RPMI7951 (cell line): ENCODE data around the gene CDK11B. TPM values are rescaled to one million over a fixed set of nuclear protein-coding genes. Genes with fewer than 3 reads are reported as not detected.
A peak's percentile ranks its signal among the peaks of the same experiment; 100 is the strongest.
"Not testable (repeated sequence)": the region's sequence is repeated elsewhere in the genome, so short reads cannot be mapped to it uniquely, and the experiment has no call there.

Source experiments
- DNase-seq: peaks from one replicate; pipeline ENCODE4 v3.0.0-alpha.2; 2012; ENCODE audit warnings: low read depth
- total RNA-seq: library from RNA; depleted of rRNA; stranded (reverse); fragments of >200 nt; shearing (Covaris generic); gene quantifications from 2 replicates; pipeline ENCODE4 v1.2.3, GENCODE V29; 2014

Gene CDK11B
- total RNA-seq, 1 experiment from 2014 or later, result 10.0 TPM

DNA sequence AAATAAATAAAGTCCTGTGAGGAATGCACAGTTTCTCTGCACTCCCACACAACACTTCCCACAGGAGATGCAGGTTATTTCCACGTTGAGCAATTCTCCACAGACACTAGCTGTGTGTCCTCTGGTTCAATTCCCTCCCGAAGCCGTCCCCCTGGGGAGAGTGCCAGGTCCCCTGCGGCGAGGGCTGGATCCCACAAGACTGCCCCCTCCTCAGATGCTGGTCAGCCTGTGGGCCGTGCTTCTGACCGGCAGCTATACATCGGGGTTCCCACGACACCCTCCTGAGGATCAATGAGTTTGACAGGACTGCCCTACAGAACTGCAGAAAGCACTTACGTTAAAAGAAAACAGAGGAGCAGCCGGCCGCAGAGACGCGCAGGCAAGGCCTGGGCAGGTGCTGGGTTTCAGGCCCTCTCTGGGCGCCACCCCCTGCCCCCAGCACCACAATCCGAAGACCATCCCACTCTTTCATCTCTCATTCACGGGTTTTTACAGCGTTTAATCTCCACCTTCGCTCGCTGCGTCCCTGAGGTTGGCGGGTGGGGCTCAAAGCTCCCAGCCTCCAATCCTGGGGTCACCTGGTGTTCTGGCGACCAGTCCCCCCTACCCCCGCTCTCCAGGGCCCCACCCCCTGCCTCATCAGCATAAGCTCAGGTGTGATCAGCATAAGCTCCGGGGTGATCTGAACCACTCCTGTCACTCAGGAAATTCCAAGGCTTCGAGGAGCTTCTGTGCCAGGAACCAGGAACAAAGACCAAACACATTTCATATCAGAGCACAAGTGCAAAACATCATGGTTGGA, 24.5 kb upstream of the CDK11B start:
- no peak for DNase-seq

DNA sequence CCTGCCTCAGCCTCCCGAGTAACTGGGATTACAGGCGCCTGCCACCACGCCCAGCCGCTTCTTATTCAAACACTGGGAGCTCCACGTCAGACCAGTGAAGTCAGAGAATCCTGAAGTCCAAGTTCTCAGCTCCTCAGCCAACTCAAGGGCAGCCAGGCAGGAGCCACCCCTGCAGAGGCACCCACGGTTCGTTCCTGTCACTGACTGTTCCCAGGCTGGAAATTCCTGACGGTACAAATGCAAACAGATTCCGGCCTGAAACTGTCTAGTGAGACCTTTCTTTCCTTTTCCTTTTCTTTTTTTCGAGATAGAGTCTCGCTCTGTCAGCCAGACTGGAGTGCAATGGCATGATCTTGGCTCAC, 22.1 kb upstream of the CDK11B start:
- no peak for DNase-seq

DNA sequence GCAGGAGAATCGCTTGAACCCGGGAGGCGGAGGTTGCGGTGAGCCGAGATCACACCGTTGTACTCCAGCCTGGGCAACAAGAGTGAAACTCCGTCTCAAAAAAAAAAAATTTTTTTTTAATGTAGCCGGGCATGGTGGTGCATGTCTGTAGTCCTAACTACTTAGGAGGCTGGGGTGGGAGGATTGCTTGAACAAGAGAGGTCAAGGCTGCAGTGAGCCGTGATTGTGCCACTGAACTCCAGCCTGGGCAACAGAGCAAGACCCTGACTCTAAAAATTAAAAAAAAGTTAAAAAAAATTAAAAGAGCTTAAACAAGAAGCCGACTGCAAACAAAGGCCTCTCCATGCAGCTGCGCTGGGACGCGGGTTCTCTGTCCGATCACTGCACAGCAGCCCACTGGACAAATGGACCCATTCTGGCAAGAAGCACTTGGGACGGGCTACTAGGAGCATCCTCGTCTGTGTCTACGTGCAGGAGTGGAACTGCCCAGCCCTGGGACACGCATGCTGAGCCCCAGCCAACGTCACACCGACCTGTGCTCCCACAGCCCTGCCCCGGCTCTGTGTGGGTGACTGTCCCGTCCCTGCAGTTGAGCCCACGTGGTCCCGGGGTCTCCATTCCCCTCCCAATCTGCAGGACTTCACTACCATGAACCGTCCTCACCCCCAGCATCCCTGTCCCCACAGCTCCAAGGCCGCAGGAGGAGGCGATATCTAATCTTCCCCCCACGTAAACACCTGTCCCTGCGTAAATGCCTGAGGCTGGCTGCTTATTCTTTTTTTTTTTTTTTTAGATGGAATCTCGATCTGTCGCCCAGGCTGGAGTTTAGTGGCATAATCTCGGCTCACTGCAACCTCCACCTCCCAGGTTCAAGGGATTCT, 21.5 kb upstream of the CDK11B start:
- no peak for DNase-seq

DNA sequence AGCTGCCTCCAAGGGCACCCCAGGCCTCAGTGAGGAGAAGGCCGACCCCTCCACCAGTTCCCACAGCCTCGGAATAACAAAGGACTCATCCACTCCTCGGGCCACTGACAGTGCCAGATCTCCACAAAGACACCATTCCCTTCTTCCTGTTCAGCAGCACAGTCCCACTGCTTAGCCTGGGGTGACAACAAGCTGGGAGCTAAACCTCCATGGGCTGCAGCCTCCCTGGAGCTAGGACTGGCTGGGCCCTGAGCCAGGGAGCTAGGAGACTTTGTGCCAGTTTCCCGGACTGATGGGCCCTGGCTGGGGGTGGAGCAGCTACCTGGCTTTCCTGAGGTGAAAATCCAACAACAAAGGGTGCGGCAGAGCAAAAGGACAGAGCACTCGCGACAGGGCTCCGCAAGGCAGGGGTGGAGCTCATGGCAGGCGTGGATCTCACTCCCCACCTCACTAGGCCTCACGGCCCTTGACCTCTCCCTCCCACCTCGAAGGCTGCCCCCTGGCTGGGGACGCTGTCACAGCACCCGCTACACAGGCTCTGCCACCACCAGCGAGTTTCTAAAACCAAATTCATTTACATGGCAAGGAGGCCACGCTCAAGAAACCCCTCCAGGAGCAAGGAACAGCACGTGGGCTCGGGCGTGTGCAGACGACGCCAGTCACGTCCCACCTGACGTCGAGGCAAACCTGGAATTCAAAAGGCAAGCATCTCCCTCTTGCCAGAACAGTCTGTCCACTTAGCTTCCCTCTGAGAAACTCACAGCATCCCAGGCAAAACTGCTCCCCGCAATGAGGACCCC, 20.0 kb upstream of the CDK11B start:
- DNase-seq, result no peak

DNA sequence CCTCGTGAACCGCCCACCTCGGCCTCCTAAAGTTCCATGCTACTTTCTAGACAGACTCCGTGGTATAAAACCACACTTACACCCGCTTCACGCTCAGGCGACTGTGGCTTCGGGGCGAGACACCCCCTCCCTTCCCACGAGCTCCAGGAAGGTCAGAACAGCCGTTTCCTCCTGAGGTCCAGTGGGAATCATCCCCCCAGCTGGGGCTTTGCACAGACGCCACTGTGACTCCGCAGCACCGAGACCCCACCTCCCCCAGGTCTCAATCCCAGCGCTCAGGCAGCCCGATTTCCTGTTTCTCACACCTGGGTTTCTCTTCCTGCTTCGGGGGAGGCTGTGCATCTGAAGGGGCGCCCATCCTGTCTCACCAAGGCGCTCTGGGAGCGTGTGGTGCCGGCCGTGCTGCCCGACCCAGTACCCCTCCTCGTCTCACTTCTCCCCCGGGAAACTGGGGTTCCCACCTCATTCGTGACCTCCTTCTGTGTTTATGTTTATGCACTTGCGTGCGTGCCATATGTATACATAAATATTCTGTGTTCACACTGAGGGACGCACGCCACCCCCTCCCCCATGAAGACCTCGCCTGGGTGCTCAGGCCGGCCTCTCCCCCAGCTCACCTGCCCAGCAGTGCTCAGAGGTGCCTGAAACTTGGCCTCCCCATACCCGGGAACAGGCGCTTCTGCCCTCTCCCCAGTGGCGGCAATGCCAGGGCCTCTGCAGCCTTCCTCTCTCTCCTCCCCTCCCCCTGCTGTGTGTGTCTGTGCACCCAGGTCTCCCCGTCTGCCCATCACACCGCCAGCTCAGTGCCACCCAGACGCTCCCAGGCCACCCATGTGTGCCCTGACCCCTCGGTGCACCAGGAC, 19.1 kb upstream of the CDK11B start:
- no peak for DNase-seq

DNA sequence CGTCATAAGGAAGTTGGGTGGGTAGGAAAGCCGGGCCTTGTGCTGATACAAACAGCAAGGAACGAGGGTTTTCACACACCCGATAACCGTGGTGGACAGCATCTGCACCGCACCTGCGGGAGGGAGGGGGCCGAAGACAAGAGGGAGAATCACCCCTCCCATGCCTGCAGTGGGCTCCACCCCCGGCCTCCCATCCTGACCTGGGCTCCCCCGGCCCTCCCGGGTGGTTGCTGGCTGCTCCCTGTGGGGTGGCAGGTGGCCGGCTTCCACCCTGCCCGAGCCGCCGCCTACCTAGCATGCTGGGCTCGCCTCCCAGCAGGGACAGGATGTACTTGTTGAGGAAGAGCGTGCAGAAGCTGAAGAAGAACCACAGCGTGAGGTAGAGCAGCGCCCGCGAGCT, 17.3 kb upstream of the CDK11B start:
- not testable (repeated sequence) for DNase-seq

DNA sequence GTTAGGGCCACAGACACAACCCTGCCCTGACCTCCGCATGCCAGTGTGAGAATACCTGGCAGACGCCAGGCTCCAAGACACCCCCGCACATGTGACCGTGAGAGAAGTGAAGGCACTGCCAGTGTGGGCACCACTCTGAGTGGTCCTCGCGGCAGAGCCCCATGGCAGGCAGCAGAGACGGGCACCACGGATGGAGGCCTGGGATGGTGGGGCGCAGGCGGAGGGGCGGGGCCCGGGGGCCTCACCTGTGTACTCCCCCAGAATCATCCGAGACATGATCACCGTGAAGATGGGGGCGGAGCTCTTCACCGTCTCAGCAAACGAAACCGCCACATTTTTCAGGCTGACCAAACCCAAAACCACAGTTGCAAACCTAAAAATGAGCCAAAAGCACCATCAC, 16.4 kb upstream of the CDK11B start:
- DNase-seq, result not testable (repeated sequence)

DNA sequence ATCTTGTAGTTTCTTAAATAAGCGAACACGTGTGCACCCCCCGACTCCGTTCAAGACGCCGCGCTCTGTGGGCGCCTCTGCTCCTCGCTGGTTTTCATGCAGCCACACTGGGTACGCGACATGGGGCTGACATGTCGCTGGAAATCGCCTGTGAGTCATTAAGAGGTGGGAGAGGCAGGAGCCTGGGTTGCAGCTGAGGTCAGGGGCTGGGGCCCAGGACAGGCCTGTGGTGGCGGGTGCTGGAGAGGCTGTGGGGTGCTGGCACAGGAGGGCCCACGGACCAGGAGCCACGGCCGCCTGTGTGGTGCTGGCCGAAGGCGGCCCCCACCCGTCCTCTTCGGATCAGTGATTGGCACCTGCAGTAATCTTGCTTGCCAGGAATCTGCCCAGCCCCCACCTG, 16.0 kb upstream of the CDK11B start:
- DNase-seq, result not testable (repeated sequence)

DNA sequence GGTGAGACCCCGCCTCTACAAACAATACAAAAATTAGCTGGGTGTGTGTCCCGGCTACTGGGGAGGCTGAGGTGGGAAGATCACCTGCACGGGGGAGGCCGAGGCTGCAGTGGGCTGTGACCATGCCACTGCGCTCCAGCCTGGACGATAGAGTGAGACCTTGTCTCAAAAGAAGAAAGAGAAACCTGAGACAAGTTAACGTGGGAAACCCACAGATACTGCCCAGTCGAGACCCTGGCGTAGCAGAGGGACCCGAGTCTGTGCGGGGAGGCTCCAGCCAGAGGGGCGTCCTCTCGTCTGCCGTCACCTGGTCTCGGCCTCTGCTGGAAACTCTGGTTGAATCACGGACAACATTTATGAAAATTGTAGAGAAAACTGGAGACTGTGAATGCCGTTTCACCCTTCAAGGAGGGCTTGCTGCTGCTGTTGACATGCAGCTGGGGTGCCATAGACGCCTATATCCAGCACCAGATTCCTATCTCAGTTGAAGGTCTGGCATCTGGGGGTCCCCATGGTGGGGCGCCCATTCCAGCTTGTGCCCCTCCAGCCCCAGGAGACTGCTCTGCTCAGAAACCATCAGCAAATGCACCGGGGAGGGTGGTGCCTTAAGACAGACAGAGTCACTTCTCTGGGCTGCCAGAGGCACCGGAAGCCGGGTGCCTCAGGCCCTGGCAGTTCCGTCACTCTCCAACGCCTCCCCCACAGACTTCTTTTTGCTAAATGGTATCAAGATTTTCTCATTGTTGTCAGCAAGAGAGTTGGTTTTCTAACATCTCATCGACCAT, 13.6 kb upstream of the CDK11B start:
- no peak for DNase-seq

DNA sequence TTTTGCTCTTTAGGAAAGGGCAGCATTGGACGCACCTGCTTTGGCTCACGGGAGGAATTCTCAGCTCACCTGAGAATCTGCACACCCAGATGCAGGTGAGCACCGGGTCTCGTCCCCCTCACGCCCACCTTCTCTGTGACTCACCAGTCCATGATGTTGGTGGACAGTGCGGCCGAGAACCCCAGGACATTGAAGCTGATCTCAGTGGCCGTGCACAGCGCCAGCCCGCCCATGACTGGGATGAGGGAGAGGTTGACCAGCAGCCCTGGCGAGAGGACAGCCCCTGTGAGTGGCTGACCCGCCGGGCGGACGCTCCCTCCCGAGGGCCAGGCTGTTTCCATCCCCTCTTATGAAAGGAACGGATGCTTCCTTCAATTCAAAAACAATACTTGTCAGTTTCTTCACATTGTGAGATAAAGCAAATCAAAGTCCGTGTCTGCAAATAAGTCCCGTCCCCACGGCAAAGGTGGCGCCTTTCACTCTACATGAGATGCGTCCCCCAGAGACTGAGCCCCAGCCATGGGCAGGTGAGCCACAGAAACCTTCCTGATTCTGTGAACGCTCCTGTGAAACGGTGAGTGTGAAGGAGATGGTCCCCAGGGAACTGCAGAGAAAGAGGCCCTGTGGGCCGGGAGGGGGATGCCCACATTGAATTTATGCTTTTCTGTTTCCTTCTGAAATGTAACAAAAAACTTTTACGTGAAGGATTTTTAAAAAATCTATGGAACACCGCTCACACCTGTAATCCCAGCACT, 12.7 kb upstream of the CDK11B start:
- DNase-seq, result no peak

DNA sequence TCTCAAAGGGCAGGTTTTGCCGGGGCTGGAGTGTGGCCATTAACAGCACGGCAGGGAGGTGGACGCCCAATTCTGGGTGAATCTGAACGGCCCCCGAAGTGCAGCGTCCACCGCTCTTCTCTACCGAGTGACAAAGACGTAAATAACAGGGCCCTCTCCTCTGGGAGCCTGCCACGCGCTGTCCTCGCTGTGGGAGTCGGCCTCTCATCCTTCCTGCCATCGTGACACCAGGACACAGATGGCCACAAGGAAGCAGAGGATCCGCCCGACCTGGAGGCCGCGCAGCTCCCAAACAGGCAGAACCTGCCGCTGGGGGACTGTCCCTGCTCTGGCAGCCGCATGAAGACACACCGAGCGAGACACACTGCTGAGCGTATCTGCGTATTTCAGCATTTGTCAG, 12.1 kb upstream of the CDK11B start:
- no peak for DNase-seq

DNA sequence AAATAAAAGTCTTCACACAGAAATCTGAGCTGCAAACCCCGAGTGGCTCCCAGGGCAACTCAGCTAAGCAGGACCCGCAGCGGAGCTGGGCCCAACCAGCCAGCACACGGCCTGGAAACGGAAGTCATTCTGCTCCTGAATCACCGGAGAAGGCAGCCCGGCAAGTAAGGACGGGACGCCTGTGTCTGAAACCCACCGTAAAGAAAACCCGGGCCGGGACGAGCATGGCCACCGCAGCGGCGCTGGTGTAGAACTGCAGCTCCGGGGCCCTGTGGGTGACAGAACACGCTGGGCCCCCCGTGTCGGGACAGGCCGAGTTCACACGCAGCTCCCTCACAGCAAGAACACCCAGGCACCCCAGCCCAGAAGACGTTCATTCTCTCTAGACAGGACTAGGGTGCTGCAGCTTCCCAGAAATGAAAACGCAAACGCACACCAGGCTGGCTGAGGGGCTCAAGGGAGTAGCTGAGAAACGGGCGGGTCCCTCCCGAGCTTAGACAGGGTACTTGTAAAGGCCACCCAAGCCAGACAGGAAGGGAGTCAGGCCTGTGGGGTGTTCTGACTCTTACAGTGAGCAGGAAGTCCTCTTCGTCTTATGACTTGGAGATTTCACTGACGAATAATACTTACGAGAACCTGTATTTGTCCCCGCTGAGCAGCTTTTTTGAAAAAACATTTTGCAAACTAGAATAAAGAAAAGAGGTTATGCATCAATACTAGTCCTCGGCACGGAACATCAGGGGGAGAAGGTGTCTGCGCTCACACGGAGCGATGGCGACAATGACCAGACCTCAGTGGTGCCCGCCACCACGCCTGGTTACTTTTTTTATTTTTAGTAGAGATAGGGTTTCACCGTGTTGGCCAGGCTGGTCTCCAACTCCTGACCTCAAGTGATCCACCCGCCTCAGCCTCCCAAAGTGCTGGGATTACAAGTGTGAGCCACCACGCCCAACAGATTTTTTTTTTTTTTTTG, 10.9 kb upstream of the CDK11B start:
- no peak for DNase-seq

DNA sequence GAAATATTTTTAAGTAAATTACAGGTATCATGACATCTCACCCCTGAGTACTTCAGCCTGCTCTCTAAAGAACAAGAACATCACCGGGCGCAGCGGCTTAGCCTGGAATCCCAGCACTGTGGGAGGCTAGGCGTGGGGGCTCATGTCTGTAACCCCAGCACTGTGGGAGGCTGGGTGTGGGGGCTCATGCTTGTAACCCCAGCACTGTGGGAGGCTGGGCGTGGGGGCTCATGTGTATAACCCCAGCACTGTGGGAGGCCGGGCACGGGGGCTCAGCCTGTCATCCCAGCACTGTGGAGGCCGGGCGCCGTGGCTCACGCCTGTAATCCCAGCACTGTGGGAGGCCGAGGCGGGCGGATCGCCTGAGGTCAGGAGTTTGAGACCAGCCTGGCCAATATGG, 7.7 kb upstream of the CDK11B start:
- no peak for DNase-seq

DNA sequence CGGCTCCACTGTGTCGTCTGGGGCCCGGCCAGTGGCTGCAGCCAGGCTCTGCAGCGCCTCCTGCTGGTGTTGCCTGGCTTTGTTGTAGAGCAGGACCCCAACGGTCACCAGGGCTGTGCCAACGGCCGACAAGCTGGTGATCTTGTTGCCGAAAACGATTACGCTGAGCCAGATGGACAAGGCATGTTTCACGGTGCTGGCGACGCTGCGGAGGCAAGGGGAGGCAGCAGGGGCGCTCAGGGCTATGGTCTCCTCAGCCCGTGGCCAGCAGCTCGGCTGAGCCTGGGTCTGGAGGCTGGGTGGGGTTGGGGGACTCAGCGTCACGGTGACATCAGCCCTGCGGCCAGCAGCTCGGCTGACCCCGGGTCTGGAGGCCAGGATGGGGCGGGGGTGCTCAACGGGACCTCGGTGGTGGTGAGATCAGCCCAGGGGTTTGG, 7.0 kb upstream of the CDK11B start:
- no peak for DNase-seq

DNA sequence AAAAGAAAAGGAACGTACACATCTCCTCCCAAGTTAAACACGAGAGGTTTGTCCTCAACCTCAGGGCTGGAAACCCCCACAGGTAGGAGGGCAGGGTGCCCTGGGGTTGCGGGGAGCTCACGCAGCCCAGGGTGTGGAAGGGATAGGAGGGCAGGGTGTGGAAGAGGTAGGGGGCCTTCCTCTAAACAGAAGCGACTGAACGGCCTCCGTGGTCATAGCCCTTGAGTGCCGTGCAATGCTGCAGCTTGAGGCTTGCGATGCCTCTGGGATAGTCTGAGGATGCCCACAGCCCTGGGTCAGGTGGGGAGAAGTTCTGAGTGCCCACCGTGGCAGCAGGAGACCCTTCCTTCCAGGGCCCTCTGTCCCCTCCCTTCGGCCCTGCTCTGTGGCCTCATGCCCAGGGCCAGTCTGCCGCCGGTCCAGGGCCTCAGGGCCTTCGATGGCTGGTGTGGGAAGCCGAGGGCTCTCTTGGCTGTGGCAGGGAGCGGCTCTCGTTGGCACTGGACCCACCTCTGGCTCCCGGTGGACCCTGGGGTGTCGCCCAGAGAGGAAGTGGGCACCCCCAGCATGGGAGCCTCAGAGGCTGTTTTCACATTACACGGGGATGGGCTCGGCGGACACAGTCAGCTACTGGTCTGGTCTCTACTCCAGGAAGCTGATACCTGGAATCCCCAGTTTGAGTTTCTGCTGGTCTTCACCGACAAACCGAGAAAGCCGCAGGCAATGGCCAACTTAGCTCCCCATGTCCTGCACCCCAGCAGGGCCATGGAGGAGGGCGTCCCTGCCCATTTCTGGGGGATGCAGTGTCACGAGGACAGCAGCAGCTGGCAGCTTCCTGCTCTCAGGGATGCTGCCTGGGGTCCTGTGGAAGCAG, 6.4 kb upstream of the CDK11B start:
- DNase-seq, result no peak

DNA sequence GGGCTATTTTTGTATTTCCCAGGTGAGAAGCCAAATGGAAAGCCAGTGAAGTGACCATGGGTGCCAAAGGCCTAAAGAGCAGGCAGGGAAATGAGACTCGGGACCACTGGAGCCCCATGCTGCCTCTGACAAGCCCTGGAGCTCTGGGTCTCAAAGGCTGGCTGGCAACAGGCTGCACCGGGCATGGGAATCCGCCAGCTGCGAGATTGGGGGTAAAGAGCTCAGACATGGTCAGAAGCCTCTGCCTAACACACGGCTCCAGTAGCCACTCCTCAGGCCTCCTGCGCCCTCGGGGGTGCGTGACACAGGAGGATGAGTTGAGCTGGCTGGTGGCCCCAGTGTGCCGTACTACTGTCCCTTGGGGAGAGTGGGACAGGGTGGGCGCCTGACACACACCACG, 5.5 kb upstream of the CDK11B start:
- DNase-seq, result not testable (repeated sequence)

DNA sequence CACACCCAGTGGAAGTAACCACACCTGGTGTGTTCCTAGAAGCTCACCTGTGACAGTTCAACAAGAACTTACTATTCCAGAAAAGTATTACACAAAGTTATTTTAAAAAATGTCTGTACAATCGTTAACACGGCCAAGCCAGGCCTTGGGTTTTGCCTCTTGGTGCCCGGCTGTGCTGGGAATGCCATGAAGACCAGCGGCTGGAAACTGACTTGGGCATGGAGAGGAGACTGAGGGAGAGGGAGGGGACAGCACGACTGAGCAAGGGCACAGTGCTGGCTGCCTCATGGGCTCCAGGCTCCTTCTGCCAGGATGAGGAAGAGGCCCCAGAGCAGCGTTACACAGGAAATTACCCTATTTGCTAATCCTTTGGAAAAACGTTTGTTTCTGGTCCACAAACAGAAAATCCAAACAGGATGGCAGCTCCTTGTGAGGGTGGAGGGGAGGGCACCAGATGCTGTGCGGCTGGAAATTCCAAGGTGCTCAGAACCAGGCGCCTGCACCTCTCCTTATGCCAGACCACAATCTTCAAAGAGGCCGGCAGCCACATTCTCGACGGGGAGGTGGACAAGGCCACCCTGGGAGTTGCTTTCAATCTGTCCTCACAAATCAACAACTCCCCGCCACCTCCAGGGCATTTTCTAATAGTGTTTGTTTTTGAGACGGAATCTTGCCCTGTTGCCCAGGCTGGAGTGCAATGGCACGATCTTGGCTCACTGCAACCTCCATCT, 4.2 kb upstream of the CDK11B start:
- peak; percentile 31 for DNase-seq
